DMS153 treated with DMSO at 0.1 percent for 48 hours (cell line): ENCODE data around the gene JAML.

Experiments used
- DNase-seq: peaks from one replicate; lab custom pipeline; 2025; ENCODE audit not compliant: unreplicated experiment; lab: John Stamatoyannopoulos, UW

JAML gene

DNA sequence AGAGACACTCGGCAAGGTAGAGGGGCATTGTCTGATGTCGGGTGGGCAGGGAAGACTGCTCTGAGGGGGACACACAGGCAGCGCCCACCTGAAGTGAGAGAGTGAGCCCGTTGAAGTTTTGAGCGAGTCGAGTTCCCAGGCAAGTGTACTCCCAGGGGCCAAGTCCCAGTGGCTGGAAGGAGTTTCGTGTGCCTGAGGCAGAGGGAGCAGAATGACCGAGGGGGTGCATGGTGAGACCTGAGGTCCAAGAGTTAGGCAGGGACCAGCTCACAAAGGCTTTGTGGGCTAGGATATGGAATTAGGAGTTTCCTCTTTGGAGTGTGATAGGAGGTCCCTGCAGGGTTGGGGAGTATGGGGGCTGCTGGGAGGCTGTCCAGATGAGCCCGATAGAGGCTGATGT lies 54.6 kb downstream of the JAML start:
- DNase-seq = no peak

DNA sequence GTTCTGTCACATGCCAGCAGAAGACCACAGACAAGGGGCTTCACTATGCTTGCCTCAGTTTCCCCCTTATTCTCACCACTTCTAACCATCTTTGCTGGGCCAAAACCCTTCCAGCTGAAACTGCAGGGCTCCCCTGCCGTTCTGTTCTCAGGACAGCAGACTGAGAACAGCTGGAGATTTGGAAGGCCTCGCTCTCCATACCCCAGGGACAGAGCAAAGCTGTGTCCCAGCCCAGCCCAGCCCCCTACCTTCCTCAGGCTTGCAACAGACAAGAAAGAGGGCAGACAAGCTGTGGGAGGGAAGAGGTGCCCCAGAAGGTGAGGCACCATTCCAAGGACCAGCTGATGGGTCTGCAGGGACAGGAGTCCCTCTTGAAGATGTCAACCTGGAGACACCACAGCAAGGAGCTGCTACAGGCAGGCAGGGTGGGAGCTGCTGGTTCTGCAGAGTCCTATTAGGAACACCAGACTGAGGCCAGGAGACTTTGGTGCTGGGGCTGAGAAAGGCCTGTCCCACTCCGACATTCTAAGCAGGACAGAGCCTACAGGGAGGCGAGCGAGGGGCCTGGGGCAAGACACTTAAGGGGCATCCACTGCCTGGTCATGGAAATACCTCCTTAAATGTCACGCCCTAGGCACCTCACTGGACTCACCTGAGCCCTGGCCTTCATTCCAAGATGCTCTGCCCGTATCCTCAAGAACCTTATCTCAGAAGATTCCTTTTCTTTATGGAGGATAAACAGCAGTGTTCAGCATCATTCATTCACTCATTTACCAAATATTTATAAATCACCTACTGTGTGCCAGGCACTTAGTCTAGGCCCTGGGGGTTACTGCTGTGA lies 55.3 kb downstream of the JAML start:
- no peak for DNase-seq

DNA sequence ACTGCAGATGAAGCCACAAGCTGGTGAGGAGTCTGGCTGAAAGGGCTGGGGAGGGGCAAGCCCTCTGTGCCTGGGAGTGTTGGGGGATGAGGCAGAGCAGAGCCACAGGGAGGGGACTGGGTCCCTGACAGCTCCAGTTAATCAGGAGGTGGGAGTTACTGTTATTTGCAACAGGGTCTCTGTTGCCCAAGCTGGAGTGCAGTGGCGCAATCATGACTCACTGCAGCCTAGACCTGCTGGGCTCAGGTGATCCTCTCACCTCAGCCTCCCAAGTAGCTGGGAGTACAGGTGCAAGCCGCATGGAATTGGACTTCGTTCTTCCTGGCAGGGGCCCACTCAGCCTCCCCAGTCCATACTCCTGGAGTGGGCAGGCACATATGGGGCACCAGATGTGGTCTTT lies 56.1 kb downstream of the JAML start:
- DNase-seq = no peak

DNA sequence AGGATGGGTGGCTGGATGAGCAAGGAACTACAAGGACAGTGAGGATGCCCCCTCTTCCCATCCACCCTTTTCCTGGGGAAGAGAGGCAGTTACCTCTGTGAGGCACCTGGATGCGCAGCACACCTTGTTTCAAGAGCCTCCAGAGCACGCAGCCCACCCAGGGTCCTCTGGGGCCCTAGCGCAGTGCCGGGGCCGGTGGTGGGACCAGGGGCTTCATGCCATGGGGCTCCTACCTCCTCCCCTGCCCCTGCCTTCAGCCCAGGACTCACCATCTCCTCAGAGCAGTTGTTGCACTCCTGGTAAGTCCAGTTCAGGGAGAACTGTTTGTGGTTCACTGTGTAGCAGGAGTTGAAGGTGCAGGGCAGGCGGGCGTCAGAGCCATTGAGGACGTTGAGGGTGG lies 56.5 kb downstream of the JAML start:
- DNase-seq = no peak

DNA sequence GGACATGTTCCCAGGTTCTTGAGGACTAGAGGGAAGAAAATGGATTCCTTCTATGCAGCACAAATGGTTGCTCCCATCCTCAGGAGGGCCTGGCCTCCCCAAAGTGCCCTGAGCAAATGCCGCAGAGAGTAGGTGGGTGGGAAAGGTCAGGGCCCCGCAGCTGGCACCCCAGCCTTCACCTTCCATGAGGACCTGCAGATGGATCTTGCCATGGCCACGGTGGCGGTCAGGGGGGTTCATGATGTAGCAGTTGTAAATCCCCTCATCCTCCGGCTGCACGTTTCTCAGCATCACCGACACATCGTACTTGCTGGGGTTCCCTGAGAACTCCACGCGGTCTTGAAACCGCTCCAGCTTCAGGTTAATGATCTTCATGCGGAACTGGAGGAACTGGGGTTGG lies 56.9 kb downstream of the JAML start:
- DNase-seq = no peak

DNA sequence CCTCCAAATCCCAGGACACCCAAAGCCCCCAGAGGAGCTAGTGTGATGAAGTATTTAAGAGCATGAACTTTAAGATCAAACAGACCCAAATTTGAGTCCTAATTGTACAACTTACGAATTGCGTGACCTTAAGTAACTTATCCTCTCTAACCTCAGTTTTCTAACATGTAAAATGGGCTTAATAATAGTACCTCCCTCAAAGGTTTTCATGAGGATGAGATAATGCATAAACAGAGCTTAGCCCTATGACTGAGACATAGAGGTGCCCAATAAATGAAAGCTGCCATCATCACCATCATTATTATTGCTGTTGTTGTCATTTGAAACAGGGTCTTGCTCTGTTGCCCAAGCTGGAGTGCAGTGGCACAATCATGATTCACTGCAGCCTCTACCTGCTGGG lies 57.6 kb downstream of the JAML start:
- DNase-seq = no peak

DNA sequence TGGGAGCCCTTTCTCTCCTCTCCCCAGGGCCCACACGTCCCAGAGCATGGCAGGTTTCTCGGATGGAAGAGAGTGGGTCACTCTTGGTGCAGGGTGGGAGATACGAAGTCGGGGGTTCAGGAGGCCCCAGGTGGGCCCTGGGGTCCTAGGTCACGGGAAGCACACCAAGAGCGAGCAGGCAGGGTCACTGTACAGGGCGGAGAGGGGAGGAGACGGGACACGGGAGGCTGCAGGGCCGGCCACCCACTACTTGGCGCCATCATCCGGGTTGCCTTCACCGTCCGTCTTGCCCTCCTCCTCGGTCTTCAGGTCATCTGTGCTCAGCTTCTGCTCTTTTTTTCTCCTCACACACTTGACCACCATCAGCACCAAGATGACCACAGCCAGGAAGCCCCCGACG lies 58.2 kb downstream of the JAML start:
- DNase-seq = no peak

DNA sequence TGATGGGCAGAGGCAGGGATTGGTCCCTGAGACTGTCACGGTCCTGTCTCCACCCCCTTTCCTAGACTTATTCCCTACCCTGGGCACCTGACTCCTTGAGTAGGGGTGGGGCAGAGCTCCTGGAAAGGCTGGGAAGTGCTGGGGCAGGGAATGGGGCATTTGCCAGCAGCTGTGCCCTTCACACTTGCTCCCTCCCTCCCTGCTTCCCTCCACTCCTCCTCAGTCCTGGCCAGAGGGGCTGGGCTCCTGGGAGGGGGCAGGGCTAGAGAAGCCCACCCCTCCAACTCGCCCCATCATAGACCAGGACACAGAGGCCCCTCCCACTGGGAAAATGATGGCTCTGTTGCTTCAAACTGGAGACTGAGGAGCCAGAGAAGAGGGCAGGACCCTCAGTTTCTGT lies 59.9 kb downstream of the JAML start:
- DNase-seq = no peak

DNA sequence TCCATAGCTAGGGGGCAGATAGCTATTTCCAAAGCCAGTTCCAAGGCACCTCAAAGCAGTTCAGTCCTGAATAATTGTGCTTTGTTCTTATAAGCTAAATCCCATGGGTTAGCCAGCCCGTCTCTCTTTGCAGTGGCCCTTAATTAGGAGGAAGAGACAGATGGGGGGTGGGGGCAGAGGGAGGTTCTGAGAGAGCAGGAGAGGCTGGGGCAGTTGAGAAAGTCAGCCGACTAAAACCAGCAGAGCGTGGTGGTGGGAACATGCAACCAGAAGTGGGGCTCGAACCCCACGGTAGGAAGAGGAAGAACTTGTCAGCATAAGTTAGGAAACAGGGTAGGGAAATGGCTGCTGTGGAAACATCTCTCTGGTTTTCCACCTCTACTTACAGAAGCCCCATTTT lies 61.3 kb downstream of the JAML start:
- no peak for DNase-seq

DNA sequence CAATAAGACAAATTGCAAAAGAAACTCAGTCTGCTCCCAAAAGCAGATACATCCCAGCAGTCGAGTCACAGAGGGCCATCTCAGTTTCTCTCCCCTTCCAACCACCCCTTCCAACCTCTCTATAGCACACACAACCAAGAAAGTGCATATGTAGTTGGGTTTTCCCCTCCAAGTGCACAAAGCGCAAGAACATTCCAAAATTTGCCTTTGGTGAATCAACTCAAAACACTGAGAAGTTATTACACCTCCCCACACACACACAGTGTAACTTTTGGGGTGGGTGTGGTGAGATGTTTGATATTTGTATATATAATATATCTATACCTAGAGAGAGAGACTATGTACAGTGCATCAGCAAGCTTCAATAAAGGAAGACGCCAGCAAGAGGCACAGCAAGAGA lies 62.0 kb downstream of the JAML start:
- no peak for DNase-seq

DNA sequence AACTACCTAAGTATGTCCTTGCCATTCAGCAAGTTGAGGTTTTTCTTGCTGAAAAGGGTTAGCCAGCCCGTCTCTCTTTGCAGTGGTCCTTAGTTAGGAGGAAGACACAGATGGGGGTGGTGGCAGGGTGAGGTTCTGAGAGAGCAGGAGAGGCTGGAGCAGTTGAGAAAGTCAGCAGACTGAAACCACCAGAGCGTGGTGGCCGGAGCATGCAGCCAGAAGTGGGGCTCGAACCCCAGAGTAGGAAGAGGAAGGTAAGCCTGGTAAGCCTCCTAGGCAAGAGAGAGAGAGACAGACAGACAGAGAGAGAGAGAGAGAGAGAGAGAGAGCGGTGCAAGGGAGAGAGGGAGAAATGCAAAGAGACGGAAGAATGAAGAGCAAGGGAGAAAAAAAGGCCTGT lies 63.0 kb downstream of the JAML start:
- no peak for DNase-seq

DNA sequence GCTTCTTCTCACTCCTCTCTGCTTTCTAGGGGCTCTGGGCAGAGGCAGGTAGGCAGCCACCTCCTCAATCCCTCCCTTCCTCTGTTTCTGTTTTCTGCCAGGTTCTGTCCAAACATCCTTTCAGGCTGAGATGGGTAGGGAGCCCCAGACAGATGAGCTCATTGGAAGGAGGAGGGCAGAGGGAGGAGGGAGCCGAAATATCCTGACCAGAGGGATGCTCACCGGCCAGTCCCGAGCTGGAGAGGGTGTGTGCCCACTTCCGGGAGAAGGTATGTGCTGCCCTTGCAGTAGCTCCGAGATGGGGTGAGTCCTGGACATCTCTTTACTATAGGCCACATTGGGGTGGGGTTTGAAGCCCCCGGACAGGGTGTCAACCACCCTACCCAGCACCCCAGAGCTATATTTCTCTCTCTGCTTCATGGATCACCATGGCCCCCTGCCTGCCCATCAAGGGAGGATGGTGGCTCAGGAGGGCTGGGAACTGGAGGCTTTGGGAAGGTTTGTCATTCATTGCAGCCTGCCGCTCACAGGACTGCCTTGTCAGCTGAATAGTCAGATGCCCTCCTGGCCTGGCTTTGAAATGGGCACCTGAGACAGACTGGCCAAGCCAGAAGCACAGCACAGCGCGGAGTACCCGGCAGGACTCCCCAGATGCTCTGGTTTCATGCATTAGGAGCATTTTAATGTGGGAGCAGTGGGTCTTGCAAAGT lies 67.5 kb downstream of the JAML start:
- DNase-seq = no peak

DNA sequence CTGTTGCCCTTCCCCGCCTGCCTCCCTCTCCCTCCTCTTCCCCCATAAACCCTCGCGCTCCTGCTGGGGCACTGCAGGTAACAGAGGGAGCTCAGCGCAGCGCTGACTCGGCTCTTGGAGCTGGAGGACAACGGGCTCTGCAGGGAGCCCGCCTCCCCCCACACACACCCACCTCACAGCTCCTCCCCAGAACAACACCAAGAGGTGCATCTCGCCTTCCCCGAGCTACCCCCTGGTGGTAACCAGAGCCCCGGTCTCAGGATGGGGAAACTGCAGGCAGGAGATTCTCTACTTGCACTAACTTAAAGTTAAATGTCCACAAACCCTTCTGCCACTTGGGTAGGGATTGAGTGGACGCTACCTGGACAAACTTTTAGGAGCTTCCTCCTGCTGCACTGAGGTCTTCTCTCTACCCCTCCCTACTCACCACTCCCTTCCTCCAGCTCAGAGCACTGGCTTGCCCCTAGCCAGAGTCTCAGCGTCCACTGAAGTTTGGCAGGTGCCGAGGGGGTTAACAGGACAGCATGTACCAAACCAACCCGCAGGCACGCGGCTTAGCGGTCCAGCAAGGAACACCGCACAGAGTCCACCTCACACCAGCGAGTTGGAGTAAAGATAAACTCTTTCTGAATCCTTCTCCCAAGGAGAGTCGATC lies 68.2 kb downstream of the JAML start:
- no peak for DNase-seq

DNA sequence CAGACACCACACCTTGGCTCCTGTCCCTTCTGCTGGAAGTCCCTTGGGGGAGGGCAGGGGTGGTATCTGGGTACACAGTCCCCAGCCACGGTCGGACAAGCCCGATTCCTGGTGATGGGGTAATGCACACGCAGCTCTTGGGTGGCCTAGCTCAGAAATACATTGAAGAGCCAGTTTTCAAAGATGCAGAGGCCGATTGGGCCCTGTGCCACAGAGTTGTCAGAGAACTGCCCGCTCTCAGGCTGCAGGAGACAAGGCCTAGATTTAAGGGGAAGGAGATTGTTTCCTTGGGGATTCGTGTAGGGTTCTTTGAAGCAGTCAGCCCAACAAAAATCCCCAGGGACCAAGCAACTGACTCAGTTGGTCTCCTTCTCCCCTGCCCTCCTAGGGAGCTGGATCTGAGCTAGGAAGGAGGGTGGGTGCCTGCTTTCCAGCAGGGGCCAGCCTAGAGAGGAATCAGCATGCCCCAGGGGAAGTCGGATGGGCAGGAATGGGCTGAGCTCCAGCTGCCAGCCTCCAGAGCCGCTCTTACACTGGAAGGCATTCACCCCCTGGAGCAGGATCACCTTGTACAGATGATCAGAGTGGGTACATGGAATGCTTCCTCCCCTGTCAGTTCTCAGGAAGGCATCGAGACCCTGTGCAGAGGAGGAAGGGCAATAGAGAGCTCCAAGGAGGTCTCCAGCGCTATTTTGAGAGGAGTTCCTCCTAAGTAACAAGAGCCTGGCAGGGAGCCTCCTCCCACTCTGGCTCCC lies 68.9 kb downstream of the JAML start:
- no peak for DNase-seq

DNA sequence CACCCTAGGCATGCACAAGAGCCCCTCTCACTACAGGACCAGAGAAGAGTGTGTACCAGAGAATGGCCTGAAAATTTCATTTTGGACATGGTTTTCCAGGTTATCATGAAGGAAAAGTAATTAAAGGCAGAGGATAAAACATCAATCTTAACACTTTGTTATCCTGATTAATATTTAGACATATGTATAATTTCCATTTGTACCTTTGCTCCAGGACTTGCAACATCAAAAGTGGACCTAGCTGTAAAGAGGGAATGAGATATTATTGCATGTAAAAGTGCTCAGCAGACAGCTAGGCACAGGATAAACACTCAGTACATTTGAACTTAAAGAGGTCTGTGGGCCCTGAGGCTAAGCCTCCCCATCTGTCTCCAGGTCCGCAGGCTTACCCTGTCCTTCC lies 70.2 kb downstream of the JAML start:
- no peak for DNase-seq

DNA sequence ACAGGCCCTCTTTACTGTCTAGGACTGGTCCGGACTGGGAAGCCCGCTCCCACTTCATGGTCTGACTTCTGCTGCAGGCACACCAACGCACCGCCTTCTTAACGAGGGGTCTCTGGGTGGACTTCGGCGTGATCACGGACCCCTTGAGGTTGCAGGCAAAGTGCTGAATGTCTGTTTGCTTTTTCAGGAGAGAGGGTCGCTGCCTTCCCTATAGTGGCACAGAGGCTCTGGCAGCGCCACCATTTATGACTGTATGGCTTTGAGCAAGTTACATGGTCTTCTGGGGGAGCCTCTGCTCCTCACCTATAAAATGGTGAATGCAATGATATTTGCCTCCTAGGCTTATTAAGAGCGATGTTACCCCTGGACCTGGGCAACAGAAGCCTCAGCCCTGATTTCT lies 70.8 kb downstream of the JAML start:
- no peak for DNase-seq

DNA sequence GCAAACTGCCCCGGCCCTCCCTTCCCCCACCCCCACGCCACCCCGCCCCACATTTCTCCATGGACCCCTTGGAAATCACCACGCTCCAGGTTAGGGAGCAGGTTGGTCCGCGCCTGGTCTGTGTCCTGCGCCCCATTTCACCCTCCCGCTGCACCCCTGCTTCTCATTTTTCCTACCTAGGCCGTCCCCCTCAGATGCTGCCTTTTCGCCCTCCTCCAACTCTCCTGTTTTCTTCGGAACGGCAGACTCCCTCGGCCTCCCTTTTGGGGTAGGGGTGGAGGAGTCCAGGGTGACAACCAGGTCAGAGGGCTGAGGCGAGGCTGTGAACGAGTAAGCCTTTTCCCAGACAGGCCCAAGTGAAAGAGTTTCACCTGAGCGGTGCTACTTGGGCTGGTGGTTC lies 71.3 kb downstream of the JAML start:
- no peak for DNase-seq

DNA sequence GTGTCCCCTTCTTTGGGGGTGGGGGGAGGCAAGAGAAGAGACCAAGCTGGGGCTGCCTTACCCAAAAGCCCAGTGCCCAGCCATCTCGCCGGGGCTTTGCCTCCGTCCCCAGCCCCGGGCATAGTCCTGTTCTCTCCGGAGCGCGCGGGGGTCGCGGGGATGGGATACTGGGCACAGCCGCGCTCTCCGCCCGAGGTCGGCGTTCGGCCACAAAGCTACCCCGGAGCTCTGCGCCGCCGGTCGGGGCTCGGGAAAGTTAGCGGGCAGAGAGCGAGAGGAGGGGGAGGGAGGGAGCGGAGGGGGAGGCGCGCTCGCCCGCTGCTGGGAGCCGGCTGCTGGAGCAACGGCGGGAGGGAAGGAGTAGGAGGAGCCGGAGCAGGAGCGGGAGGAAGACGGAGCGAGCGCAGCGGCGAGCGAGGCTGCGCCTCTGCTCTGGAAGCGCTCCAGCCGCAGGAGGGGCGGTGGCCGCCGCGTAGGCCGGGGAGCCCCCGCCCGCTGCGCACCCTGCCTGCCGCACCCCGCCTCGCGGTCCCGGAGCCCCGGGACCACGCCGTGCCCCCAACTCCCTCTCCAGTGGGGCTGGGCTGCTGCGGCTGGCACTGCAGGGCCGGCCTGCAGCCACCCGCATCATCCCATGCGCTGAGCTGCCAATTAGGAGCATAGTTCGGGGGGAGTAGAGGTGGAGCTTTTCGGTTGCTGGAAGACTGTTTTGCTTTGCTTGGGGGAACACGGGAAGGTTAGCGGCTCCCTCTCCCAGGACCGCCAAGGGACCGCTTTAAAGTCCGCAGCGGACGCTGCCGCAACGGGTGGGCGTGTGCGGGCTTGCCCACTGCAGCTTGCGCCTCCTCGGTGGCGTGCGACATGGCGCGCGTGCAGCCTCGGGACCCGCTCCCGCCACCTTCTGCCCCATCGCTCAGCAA lies 72.0 kb downstream of the JAML start, which contains the start of gene SCN4B:
SCN4B (minus strand) TSS at position 272 of the 920 bp plus-strand sequence; CDS start at position 122, 150 bp downstream.
- peak; percentile 23 for DNase-seq

DNA sequence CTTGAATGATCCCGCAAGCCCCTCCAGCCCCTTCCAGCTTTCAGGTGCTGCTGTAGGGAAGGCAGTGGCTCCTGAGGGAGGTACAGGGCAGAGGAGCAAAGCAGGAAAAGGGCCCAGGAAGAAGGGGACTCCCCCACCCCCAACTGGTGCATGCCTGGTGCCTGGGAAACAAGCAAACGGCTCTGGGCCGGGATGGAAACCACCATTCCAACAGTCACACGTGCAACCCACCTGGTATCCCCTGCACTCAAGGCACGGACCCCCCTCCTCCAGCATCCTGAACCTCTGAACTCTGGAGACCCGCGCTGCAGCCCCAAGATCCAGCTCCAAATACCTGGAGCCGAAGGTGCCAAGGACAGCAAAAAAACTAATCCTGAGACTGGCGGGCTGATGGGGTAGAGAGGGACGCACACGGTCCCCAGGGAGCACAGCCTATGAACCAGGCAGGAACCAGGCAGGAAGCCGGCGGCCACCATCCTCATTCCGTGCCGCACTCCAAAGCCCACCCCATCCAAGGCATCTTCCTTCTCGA lies 72.7 kb downstream of the JAML start:
- DNase-seq = no peak

DNA sequence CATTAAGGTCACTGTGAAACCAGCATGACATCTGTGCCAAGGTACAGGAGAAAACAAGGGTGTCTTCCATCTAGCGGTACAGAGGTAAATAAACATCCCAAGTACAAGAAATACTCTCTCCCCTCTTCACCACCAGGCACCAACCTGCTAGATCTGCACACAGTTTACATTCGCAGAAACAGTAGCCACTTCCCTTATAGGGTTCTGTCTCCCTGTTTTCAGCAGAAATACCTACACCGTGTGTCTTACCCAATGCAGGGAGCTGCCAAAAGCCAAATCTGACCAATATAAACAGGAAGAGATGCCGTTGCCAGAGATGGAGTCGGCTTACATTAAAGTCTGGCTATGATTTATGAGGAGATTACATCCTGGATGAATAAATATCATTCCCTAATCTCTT lies 73.4 kb downstream of the JAML start:
- DNase-seq = no peak
